ENCODE results near the gene PHF23.
A peak's percentile ranks its signal among the peaks of the same experiment; 100 is the strongest.

Gene PHF23

GRCh38 chr17:7239091-7240027 is at the start of gene PHF23:
Gene PHF23 (minus strand): TSS chr17:7239457. CDS start chr17:7239279, 178 bp downstream.
- peak; percentile 88 to 92 for DNase-seq

DNA sequence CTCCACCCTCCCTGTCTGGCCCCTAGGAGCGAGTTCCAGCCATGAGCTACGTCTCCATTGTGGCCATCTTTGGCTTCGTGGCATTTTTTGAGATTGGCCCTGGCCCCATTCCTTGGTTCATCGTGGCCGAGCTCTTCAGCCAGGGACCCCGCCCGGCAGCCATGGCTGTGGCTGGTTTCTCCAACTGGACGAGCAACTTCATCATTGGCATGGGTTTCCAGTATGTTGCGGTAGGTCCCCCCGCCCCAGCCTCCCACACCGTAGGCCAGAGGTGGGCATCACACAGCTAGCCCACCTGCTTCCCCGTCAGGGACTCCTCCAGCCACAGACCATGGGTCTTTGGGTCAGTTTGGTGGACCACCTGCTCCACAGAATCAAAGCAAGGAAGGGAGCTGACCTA is 46.4 kb upstream of the PHF23 start:
- DNase-seq: no peak

DNA sequence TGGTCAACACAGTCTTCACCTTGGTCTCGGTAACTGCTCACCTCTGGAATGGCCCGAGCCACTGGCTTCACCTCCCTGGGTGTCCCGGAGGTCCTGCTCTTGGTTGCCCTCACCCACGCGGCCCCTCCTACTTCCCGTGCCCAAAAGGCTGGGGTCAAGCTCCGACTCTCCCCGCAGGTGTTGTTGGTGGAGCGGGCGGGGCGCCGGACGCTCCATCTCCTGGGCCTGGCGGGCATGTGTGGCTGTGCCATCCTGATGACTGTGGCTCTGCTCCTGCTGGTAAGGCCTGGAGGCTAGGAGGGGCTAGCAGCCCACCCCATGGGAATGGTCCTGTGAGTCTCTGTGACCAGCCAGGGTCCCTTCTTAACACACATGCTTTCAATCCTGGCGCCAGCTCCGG is 45.7 kb upstream of the PHF23 start:
- no peak for DNase-seq

- DNase-seq: no peak
These were observed 44.4 kb upstream of the PHF23 start for GRCh38 chr17:7283471-7284216.

GRCh38 chr17:7282752-7283321 is 43.6 kb upstream of the PHF23 start:
- DNase-seq: no peak

DNA sequence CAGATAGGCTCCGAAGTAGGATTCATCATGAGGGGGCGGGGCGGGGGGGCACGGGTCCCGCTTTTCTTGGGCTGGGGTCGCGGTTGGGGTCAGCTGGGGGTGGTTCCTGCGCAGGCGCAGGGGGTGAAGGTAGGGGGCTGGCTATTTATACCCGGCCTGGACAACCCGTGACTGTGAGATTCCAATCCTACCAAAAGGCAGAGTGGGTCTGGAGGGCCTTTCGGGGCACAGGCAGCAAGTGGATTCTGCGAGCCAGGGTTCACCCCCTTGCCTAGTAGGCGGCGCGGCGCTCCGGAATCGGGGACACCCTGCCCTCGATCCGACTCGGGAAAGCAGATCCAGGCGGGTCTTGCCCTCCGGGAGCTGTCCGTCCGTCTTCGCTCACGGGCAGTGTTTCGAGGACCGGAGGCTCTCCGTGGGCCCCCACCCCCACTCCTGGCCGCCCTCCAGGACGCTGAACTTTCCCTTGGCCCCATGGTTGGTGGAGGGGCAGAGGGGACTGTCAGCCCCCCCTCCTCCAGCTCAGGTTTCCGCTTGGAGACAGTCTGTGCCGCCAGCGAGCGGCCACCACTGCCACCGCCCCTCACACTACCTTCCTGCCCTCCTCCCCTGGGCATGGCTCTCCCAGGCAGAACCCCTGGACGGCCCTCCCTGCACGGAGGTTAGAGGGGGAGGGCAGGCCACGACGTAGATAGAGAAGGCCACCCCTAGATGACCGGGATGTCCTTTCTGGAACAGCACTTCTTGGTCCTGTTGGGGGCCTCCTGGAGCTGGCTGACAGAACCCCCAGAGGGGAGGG is 42.9 kb upstream of the PHF23 start:
- DNase-seq: no peak

DNA sequence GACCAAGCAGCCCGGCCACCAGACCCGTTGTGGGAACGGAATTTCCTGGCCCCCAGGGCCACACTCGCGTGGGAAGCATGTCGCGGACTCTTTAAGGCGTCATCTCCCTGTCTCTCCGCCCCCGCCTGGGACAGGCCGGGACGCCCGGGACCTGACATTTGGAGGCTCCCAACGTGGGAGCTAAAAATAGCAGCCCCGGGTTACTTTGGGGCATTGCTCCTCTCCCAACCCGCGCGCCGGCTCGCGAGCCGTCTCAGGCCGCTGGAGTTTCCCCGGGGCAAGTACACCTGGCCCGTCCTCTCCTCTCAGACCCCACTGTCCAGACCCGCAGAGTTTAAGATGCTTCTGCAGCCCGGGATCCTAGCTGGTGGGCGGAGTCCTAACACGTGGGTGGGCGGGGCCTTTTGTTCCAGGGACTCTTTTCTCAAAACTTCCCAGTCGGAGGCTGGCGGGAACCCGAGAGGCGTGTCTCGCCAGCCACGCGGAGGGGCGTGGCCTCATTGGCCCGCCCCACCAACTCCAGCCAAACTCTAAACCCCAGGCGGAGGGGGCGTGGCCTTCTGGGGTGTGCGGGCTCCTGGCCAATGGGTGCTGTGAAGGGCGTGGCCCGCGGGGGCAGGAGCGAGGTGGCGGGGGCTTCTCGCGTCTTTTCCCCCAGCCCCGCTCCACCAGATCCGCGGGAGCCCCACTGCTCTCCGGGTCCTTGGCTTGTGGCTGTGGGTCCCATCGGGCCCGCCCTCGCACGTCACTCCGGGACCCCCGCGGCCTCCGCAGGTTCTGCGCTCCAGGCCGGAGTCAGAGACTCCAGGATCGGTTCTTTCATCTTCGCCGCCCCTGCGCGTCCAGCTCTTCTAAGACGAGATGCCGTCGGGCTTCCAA is 42.1 kb upstream of the PHF23 start, which contains the start of gene SLC2A4:
SLC2A4 (plus strand) TSS at position 645 of the 879 bp plus-strand sequence; CDS start at position 862, 217 bp downstream.
- peak; percentile 82 to 90 for DNase-seq

DNA sequence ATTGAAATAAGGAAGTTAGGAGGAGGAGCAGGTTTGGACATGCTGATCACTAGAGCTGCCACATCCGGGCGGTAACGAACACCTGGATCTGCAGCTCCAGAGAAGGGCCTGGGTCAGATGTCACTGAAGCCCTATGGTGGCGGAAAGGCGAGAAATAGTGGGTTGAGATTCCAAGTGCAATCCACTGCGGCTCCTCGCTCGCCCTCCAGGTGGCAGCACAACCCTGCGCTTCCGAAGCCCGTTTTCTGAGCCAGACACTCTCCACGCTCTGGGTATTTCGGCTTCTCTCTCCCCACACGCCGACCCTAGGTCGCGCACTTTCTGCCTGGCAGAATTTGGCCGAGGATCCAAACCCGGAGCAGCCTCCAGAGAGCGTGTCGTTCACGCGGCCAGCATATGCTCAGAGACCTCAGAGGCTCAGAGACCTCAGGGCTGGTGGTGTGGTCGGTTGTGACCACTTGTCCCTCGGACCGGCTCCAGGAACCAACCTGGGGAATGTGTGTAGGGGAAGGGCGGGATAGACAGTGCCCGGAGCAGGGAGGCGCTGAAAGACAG is 41.3 kb upstream of the PHF23 start:
- DNase-seq: peak in 1 of 2 experiments; percentile 17

DNA sequence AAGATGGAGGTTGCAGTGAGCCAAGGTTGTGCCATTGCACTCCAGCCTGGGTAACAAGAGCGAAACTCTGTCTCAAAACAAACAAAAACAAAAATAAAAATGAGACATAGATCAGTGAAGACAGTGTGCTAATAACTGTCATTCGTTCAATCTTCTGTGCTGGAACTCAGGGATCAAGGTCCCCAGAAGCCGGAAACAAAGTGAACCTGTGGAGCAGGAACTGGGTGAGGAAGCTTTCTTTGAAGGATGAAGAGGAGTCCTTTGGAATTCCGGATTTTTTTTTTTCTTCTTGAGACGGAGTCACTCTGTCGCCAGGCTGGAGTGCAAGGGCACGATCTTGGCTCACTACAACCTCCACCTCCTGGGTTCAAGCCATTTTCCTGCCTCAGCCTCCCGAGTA is 40.2 kb upstream of the PHF23 start:
- DNase-seq: no peak

GRCh38 chr17:7266784-7267183 is 27.5 kb upstream of the PHF23 start:
- no peak for DNase-seq

DNA sequence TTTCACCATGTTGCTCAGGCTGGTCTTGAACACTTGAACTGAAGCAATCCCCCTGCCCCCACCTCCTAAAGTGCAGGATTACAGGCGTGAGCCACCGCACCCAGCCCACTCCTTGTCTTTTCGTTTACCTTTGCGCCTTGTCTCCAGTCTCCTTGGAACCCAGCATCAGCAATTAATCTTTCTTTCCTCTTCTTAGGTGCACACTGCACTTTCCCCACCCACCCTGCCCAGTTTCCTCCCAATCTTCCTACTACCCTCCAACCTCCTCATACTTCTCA is 24.5 kb upstream of the PHF23 start:
- DNase-seq: no peak

DNA sequence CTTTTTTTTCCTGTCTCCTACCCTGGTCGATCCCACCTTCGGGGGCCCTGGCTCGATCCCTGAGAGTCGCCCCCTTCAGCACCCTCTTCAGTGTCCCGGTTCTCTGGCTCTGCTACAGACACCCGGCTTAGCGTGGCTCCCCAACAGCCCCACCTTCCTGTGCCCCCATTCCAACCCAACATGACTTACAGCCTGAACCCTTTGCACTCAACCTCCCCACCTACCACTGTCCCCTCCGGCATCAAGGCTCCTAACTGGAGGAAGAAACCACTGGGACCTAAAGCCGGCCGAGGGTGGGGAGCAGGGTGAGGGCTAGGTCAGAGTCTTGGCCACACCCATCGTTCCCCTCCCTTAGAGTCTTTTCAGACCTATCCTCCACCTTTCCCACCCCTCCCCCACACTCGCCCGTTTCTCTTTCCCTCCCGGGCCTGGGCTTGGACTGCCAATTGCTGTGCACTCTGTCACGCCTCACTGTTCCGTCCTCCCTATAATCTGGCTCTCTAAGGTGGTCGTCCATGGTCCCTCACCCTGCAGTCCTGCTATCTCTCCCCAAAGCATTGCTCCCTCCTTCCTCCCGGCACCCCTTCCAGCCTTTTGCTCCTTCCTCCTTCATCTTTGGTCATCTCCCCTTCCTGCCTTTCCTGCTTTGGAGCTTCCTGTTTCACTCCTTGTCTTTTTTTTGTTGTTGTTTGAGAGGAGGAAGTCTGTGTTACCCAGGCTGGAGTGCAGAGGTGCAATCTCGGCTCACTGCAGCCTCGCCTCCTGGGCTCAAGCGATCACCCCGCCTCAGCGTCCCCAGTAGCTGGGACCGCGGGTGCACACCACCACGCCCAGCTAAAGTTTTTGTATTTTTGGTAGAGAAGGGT is 23.9 kb upstream of the PHF23 start:
- peak in 1 of 2 experiments; percentile 10 for DNase-seq

GRCh38 chr17:7262192-7262934 is 23.1 kb upstream of the PHF23 start, which contains the start of gene CLDN7:
Gene CLDN7 (minus strand): TSS chr17:7262478. CDS start chr17:7262043, 435 bp downstream.
- peak; percentile 31 to 68 for DNase-seq

- no peak for DNase-seq
These were observed 22.3 kb upstream of the PHF23 start for GRCh38 chr17:7261379-7262191.

GRCh38 chr17:7260651-7261378 is 21.6 kb upstream of the PHF23 start:
- no peak for DNase-seq

GRCh38 chr17:7260151-7260550 is 20.9 kb upstream of the PHF23 start:
- DNase-seq: no peak

DNA sequence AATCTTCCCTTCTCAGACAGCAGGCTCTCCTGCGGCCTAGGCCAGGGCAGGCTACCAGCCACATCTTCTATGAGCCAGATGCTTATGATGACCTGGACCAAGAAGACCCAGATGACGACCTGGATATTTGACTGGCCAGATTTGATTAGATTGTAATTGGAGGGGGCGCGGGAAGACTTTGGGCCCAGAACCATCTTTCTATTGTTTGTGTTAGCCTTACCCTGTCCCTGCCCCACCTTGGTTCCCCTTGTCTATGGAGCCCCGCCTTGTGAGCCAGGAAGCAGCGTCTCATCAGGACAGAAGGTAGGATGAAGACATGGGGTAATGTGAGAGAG is 20.3 kb upstream of the PHF23 start:
- no peak for DNase-seq

All from NCI-H187 (cell line).